Measurements from ENCODE around the gene CD37.

DNA sequence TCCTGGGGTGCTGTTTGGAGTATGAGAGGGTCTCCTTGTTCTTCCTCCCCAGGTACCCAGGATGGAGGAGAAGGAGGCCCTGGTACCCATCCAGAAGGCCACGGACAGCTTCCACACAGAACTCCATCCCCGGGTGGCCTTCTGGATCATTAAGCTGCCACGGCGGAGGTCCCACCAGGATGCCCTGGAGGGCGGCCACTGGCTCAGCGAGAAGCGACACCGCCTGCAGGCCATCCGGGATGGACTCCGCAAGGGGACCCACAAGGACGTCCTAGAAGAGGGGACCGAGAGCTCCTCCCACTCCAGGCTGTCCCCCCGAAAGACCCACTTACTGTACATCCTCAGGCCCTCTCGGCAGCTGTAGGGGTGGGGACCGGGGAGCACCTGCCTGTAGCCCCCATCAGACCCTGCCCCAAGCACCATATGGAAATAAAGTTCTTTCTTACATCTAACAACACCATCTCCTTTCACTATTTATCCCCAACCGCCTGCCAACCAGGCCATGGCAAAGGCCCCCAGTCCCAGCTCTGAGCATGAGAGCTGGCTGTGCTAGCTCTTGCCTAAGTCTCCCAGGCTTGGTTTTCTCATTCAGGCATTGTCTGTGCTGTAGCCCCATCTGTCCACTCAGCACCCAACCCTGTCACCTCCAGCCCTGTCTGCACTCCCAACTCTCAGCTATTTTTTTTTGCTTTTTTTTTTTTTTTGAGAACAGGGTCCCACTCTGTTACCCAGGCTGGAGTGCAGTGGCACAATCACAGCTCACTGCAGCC lies 39.6 kb downstream of the CD37 start:
- TF ChIP-seq, protein P1, sequence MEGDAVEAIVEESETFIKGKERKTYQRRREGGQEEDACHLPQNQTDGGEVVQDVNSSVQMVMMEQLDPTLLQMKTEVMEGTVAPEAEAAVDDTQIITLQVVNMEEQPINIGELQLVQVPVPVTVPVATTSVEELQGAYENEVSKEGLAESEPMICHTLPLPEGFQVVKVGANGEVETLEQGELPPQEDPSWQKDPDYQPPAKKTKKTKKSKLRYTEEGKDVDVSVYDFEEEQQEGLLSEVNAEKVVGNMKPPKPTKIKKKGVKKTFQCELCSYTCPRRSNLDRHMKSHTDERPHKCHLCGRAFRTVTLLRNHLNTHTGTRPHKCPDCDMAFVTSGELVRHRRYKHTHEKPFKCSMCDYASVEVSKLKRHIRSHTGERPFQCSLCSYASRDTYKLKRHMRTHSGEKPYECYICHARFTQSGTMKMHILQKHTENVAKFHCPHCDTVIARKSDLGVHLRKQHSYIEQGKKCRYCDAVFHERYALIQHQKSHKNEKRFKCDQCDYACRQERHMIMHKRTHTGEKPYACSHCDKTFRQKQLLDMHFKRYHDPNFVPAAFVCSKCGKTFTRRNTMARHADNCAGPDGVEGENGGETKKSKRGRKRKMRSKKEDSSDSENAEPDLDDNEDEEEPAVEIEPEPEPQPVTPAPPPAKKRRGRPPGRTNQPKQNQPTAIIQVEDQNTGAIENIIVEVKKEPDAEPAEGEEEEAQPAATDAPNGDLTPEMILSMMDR (IDR thresholded peaks at IDR 0.05; ENCODE audit: low read depth, low read length): no peak
- no peak for TF ChIP-seq EZH2phosphoT487 (IDR thresholded peaks at IDR 0.05; ENCODE audit: low read depth)

Measured in OCI-LY3 (cell line).